ENCODE results near the gene IL1B. TPM values are rescaled to one million over a fixed set of nuclear protein-coding genes. Genes with fewer than 3 reads are reported as not detected.

The IL1B gene
- total RNA-seq, 1 experiment from 2014 or later, result not detected

- H3K36me3 ChIP-seq (ENCODE audit: control insufficient read depth, insufficient read depth, low read length), result no peaks in the 10 kb centered on the region
- TF ChIP-seq POLR2AphosphoS5 (IDR thresholded peaks at IDR 0.05; ENCODE audit: low read depth, low read length), result no peak
- no peak for TF ChIP-seq SIN3A (IDR thresholded peaks at IDR 0.05; ENCODE audit: borderline replicate concordance, insufficient read depth, low read depth, low read length)
- TF ChIP-seq TCF7L2 (IDR thresholded peaks at IDR 0.05; ENCODE audit: low read depth, low read length), result no peak
- TF ChIP-seq CTCF (IDR thresholded peaks at IDR 0.05), result no peak
- TF ChIP-seq REST (IDR thresholded peaks at IDR 0.05; ENCODE audit: insufficient read depth in 1 of 2, low read depth in 2 of 2, low read length in 1 of 2), result no peak
- H3K27me3 ChIP-seq (ENCODE audit: control insufficient read depth, insufficient read depth, low read length), result no peaks in the 10 kb centered on the region
- no peak overlapping the region for H3K4me3 ChIP-seq (ENCODE audit: low read depth in 2 of 2, low read length in 2 of 2)
- no peak for DNase-seq (ENCODE audit: low read depth, low spot score)
- intact Hi-C loops (cut with micrococcal nuclease; ENCODE audit: unreplicated experiment), result no loop called here
- CTCF ChIA-PET, result no interaction called here
- no peak overlapping the region for H3K27ac ChIP-seq (ENCODE audit: low read length)
- POLR2A ChIA-PET, result no interaction called here
- in situ Hi-C loops (cut with HindIII; ENCODE audit: low pct_unique_long_range_greater_than_20kb, low sequenced_read_pairs), result no loop called here
- BruUV-seq (replicated peaks), result no TSS peak
- H3K9me3 ChIP-seq (ENCODE audit: control insufficient read depth, insufficient read depth, low read depth, low read length), result no peaks in the 10 kb centered on the region
- no peak for ATAC-seq
- no peaks in the 10 kb centered on the region; the same call in 1 of the 2 replicates for H3K4me1 ChIP-seq (ENCODE audit: control insufficient read depth, insufficient read depth, low read length)
Observed at GRCh38 chr2:112881217-112881985, 44.8 kb upstream of the IL1B start.

- H3K27ac ChIP-seq (ENCODE audit: low read length), result no peak overlapping the region
- intact Hi-C loops (cut with micrococcal nuclease; ENCODE audit: unreplicated experiment) (no loop called here), in situ Hi-C loops (cut with HindIII; ENCODE audit: low pct_unique_long_range_greater_than_20kb, low sequenced_read_pairs) (no loop called here)
- no peaks in the 10 kb centered on the region for H3K9me3 ChIP-seq (ENCODE audit: control insufficient read depth, insufficient read depth, low read depth, low read length)
- no peak overlapping the region for H3K4me3 ChIP-seq (ENCODE audit: low read depth in 2 of 2, low read length in 2 of 2)
- BruUV-seq (replicated peaks), result no TSS peak
- no peaks in the 10 kb centered on the region for H3K27me3 ChIP-seq (ENCODE audit: control insufficient read depth, insufficient read depth, low read length)
- ChIA-PET POLR2A (no interaction called here), CTCF (no interaction called here)
- ATAC-seq (no peak), DNase-seq (ENCODE audit: low read depth, low spot score) (no peak)
- no peaks in the 10 kb centered on the region for H3K36me3 ChIP-seq (ENCODE audit: control insufficient read depth, insufficient read depth, low read length)
- TF ChIP-seq SIN3A (IDR thresholded peaks at IDR 0.05; ENCODE audit: borderline replicate concordance, insufficient read depth, low read depth, low read length), result no peak
- TF ChIP-seq POLR2AphosphoS5 (IDR thresholded peaks at IDR 0.05; ENCODE audit: low read depth, low read length), result no peak
- TF ChIP-seq REST (IDR thresholded peaks at IDR 0.05; ENCODE audit: insufficient read depth in 1 of 2, low read depth in 2 of 2, low read length in 1 of 2), result no peak
- TF ChIP-seq CTCF (IDR thresholded peaks at IDR 0.05), result no peak
- TF ChIP-seq TCF7L2 (IDR thresholded peaks at IDR 0.05; ENCODE audit: low read depth, low read length), result no peak
- H3K4me1 ChIP-seq (ENCODE audit: control insufficient read depth, insufficient read depth, low read length), result no peaks in the 10 kb centered on the region; the same call in 1 of the 2 replicates
Observed at GRCh38 chr2:112880696-112881095, 44.1 kb upstream of the IL1B start.
